Endothelial cell of umbilical vein (primary cell): ENCODE measurements around the gene AMZ2. TPM values are rescaled to one million over a fixed set of nuclear protein-coding genes. Genes with fewer than 3 reads are reported as not detected.
A peak's percentile ranks its signal among the peaks of the same experiment; 100 is the strongest.

ENCODE experiments used
- BruUV-seq: library from RNA; stranded (reverse); fragments of 400-500 nt; replicated peaks from 2 replicates; lab custom pipeline; 2021; lab: Mats Ljungman, UMichigan
- CTCF ChIA-PET: fragments of 300-600, 350-600 bp; sonication (Branson Sonifier 250); formaldehyde crosslinking; loops from one replicate; lab custom pipeline; 2021; ENCODE audit warnings: antibody characterized with exemption, inconsistent platforms; lab: Charles Lee
- POLR2A ChIA-PET: fragments of 300-600, 350-600 bp; sonication (Branson Sonifier 250); formaldehyde crosslinking; loops from one replicate; lab custom pipeline; 2021; ENCODE audit warnings: antibody characterized with exemption, inconsistent platforms; lab: Charles Lee
- DNase-seq: peaks from one replicate; pipeline ENCODE4 v3.0.0-alpha.2; 2011; ENCODE audit warnings: low read depth, low spot score
- FAIRE-seq: peaks from 2 replicates; lab custom pipeline; 2011; peaks lifted over from hg19 to GRCh38; lab: Jason Lieb, UNC
- H2AFZ ChIP-seq: 2 replicates; pipeline ENCODE4 v1.6.0; 2012; ENCODE audit warnings: low read depth, low read length, control low read depth, inconsistent platforms
- H3K27ac ChIP-seq: 2 replicates; pipeline ENCODE4 v1.5.1; 2011; ENCODE audit warnings: low read depth, mild to moderate bottlenecking, control low read depth, low read length, moderate library complexity; ENCODE audit not compliant: insufficient read depth
- H3K27me3 ChIP-seq, 2 experiments: 2 replicates each; pipeline versions ENCODE4 v1.6.0 to v1.6.1; 2011; ENCODE audit warnings: low read length in 2 of 2, mixed read lengths in 1 of 2; ENCODE audit not compliant: control insufficient read depth in 2 of 2, insufficient read depth in 2 of 2
- H3K36me3 ChIP-seq, 2 experiments: 2 replicates in 1 of 2; 3 replicates in 1 of 2; pipeline ENCODE4 v1.5.1; 2011; ENCODE audit warnings: low read length in 2 of 2, mild to moderate bottlenecking in 1 of 2, moderate library complexity in 1 of 2; ENCODE audit not compliant: control insufficient read depth in 2 of 2, insufficient read depth in 2 of 2; ENCODE audit errors: extremely low read depth in 1 of 2
- H3K4me1 ChIP-seq: 3 replicates; pipeline ENCODE4 v1.5.1; 2011; ENCODE audit warnings: mild to moderate bottlenecking, low read length; ENCODE audit not compliant: control insufficient read depth, insufficient read depth; ENCODE audit errors: extremely low read depth
- H3K4me2 ChIP-seq: 2 replicates; pipeline ENCODE4 v1.6.1; 2011; ENCODE audit warnings: low read length, control low read depth, mixed read lengths; ENCODE audit not compliant: insufficient read depth
- H3K4me3 ChIP-seq, 3 experiments: fragments of 200-600 bp in 1 of 3; sonication (generic), shearing (Covaris generic) in 1 of 3; replicated peaks in 1 of 3; 2 replicates each; pipeline ENCODE4 v1.5.1; 2011 to 2016; ENCODE audit warnings: control low read depth in 3 of 3, low read length in 3 of 3, mild to moderate bottlenecking in 2 of 3, inconsistent platforms in 1 of 3, low read depth in 1 of 3, moderate library complexity in 1 of 3; ENCODE audit not compliant: insufficient read depth in 1 of 3
- H3K79me2 ChIP-seq: 2 replicates; pipeline ENCODE4 v1.6.0; 2012; ENCODE audit warnings: low read length, inconsistent platforms; ENCODE audit not compliant: control insufficient read depth, insufficient read depth
- H3K9ac ChIP-seq: replicated peaks from 2 replicates; pipeline ENCODE3; 2011; ENCODE audit warnings: low read length, control low read depth; ENCODE audit not compliant: insufficient read depth; ENCODE audit errors: extremely low read depth
- H3K9me1 ChIP-seq: replicated peaks from 3 replicates; pipeline ENCODE4 v1.6.0; 2011; ENCODE audit warnings: mild to moderate bottlenecking, low read length; ENCODE audit not compliant: control insufficient read depth, insufficient read depth; ENCODE audit errors: extremely low read depth
- H3K9me3 ChIP-seq: replicated peaks from 2 replicates; pipeline ENCODE4 v1.5.1; 2012; ENCODE audit warnings: low read length, inconsistent platforms; ENCODE audit not compliant: control insufficient read depth, insufficient read depth
- H4K20me1 ChIP-seq: replicated peaks from 2 replicates; pipeline ENCODE3; 2011; ENCODE audit warnings: mild to moderate bottlenecking, low read length; ENCODE audit not compliant: control insufficient read depth, insufficient read depth; ENCODE audit errors: extremely low read depth
- CTCF ChIP-seq, 2 donors: IDR thresholded peaks; 1 replicate in 1 of 2; 2 replicates in 1 of 2; pipeline ENCODE4 v1.5.1; 2011; ENCODE audit warnings: low read length in 2 of 2, mild to moderate bottlenecking in 2 of 2, moderate library complexity in 2 of 2, control low read depth in 1 of 2, inconsistent platforms in 1 of 2, low read depth in 1 of 2; ENCODE audit not compliant: insufficient read depth in 1 of 2; ENCODE audit errors: extremely low read depth in 1 of 2
- EZH2 ChIP-seq: IDR thresholded peaks from 2 replicates; pipeline ENCODE4 v1.6.1; 2012; ENCODE audit warnings: borderline replicate concordance, low read depth, mild to moderate bottlenecking, moderate library complexity, low read length, inconsistent platforms; ENCODE audit not compliant: severe bottlenecking
- FOS ChIP-seq: IDR thresholded peaks from 2 replicates; pipeline ENCODE4 v1.6.1; 2011; ENCODE audit warnings: mild to moderate bottlenecking, low read length, moderate library complexity, borderline replicate concordance; ENCODE audit not compliant: insufficient read depth
- GATA2 ChIP-seq: IDR thresholded peaks from 2 replicates; pipeline ENCODE4 v1.7.0; 2011; ENCODE audit warnings: low read depth, mild to moderate bottlenecking, moderate library complexity, mixed read lengths, low read length; ENCODE audit not compliant: insufficient read length, insufficient read depth
- JUN ChIP-seq: IDR thresholded peaks from 2 replicates; pipeline ENCODE4 v1.6.1; 2011; ENCODE audit warnings: borderline replicate concordance, low read depth; ENCODE audit not compliant: insufficient read length, insufficient read depth
- MAX ChIP-seq: IDR thresholded peaks from 2 replicates; pipeline ENCODE4 v1.6.1; 2011; ENCODE audit not compliant: insufficient read depth, insufficient read length
- MYC ChIP-seq: IDR thresholded peaks from one replicate; pipeline ENCODE4 v1.6.1; 2011; ENCODE audit warnings: mild to moderate bottlenecking, low read depth, low read length
- POLR2A ChIP-seq: IDR thresholded peaks from 2 replicates; pipeline ENCODE4 v1.6.1; 2012; ENCODE audit warnings: low read depth, mild to moderate bottlenecking, control low read depth, low read length
- POLR2AphosphoS5 ChIP-seq: IDR thresholded peaks from 2 replicates; pipeline ENCODE4 v1.6.1; 2012; ENCODE audit warnings: low read depth, mild to moderate bottlenecking, control low read depth, low read length, moderate library complexity; ENCODE audit not compliant: insufficient read depth
- dilution Hi-C: fragments of 300-500 bp; cut with MboI; formaldehyde crosslinking; loops from one replicate; pipeline ENCODE4 v1.15.0; 2019; ENCODE audit warnings: low sequenced_read_pairs; ENCODE audit not compliant: extremely low pct_ligation_motif_present
- intact Hi-C: fragments of 100-400 bp; cut with micrococcal nuclease; formaldehyde crosslinking; loops from one replicate; pipeline ENCODE4 v1.10.0; 2022
- polyA plus RNA-seq, 4 experiments: library from polyadenylated mRNA; depleted of rRNA in 3 of 4; stranded (reverse) in 3 of 4; unstranded in 1 of 4; fragments of >200 nt; gene quantifications; 2 replicates each; pipeline versions ENCODE4 v1.2.1 to v1.2.3, GENCODE V29; 2011 to 2012; ENCODE audit warnings: missing spikeins in 1 of 4
- total RNA-seq: library from RNA; stranded (reverse); gene quantifications from 2 replicates; pipeline ENCODE4 v1.2.3, GENCODE V29; 2021

AMZ2 gene
- total and polyA plus RNA-seq, 2 donors (not counting 3 experiments of a cell fraction or from before 2014, with no cell fraction given), result 46.7 to 57.3 TPM

GRCh38 chr17:68248199-68248825 lies 469 bp downstream of the AMZ2 start:
- H3K4me2 ChIP-seq, result peak overlapping the region; percentile 70
- no peaks in the 10 kb centered on the region for H3K9me1 ChIP-seq
- H3K4me1 ChIP-seq, result peaks cover 8% of the 10 kb centered on the region
- ChIA-PET CTCF (interaction anchor here (0.9 to 2.5 kb wide), 12 partner anchors 10 to 213 kb away, joined by 3 to 12 read pairs (median 4); partner anchors contain the start of gene WIPI1), POLR2A (interaction anchor here (1.2 kb wide), 1 partner anchor 209 kb away, joined by 12 read pairs; the partner anchor contains the start of gene WIPI1)
- H3K36me3 ChIP-seq, result peaks cover 0 to 2% of the 10 kb centered on the region in 2 experiments
- no peaks in the 10 kb centered on the region for H4K20me1 ChIP-seq
- H3K79me2 ChIP-seq, result no peaks in the 10 kb centered on the region
- dilution Hi-C loops (no loop called here), intact Hi-C loops (loop anchor here (5.0 kb wide), 1 partner anchor 209 kb away; the partner anchor contains the start of gene WIPI1)
- H3K27me3 ChIP-seq, result no peaks in the 10 kb centered on the region
- H3K9me3 ChIP-seq, result no peaks in the 10 kb centered on the region
- FAIRE-seq, result no peak
- peak overlapping the region; percentile 80 for H3K9ac ChIP-seq
- no TSS peak for BruUV-seq
- TF ChIP-seq MYC (no peak), JUN (no peak), POLR2AphosphoS5 (no peak), POLR2A (no peak), MAX (no peak), CTCF (IDR thresholded peaks at IDR 0.05; ENCODE audit: extremely low read depth in 1 of 2, insufficient read depth in 1 of 2, low read depth in 1 of 2, low read length in 2 of 2) (no peak), EZH2 (no peak), GATA2 (no peak), FOS (no peak)
- DNase-seq, result no peak
- peak overlapping the region; percentile 2 for H2AFZ ChIP-seq
- peak overlapping the region; percentile 0 to 63 (median 25) for H3K4me3 ChIP-seq
- peak overlapping the region; percentile 44 for H3K27ac ChIP-seq
